ENCODE data around the gene ATXN2. TPM values are rescaled to one million over a fixed set of nuclear protein-coding genes. Genes with fewer than 3 reads are reported as not detected.

ATXN2 gene
- total and polyA plus RNA-seq, 2 of the 4 experiments (the other 2 are of a cell fraction) = 12.4 to 66.5 TPM

DNA sequence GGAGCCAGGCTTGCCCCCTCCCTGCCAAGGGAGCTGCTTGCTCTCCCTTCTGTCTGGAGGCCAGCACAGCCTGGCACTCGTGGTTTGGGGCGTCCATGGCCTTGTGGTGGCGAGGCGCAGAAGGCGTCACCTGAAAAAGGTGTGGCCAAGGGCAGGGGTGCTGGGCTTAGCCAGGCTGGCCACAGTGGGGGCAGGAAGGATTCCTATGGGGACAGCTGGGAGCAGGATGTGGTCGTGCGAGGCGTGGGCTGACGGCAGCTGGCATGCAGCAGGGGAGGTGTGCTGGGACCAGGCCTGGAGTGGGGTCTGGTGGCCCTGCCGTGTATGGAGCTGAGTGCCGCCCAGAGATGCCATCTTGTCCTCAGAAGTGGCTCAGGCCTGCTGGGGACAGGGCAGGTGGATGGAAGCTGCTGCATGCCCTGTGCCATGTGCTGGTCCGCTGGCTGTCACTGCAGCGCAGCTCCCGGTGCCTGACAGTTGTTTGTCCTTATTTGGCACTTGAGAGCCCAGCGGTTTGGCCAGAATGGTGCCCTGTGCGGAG lies 163.4 kb downstream of the ATXN2 start:
- Histone ChIP-seq H4K20me1 (ENCODE audit: insufficient read depth, low read length) (peaks cover 71% of the 10 kb centered on the region), H2BK20ac (ENCODE audit: low read depth, low read length) (no peak overlapping the region), H4K5ac (ENCODE audit: low read depth, low read length) (peak overlapping the region; percentile 12; the same call in 1 of the 2 replicates), H3K27me3 (ENCODE audit: control insufficient read depth, insufficient read depth, low read length) (no peaks in the 10 kb centered on the region), H2BK120ac (ENCODE audit: low read depth, low read length) (no peak overlapping the region), H3K4me1 (ENCODE audit: control insufficient read depth, insufficient read depth, low read length) (peaks cover 36% of the 10 kb centered on the region), H3K9me1 (ENCODE audit: insufficient read depth, low read length) (peaks cover 49% of the 10 kb centered on the region), H2BK5ac (ENCODE audit: low read depth, low read length, poor library complexity, severe bottlenecking) (peak overlapping the region; percentile 44), H2AK9ac (replicated peaks; ENCODE audit: low read depth, low read length, poor library complexity) (peak overlapping the region; percentile 60), H3K9ac (ENCODE audit: low read depth, low read length) (no peak overlapping the region), H3K27ac (ENCODE audit: insufficient read depth, low read length) (peak overlapping the region; percentile 36), H3K4me2 (ENCODE audit: low read depth, low read length) (no peak overlapping the region), H4K8ac (ENCODE audit: low read depth in 2 of 2, low read length in 2 of 2) (peak overlapping the region in 1 of 2 experiments; percentile 42; a peak in 1 of 4 replicates), H3K9me3 (ENCODE audit: control insufficient read depth, insufficient read depth, low read length) (no peaks in the 10 kb centered on the region), H2AFZ (replicated peaks; ENCODE audit: low read length, poor library complexity) (no peak overlapping the region), H3K4me3 (ENCODE audit: insufficient read depth, low read depth, low read length) (no peak overlapping the region), H2AK5ac (ENCODE audit: low read depth, low read length) (peak overlapping the region; percentile 97), H3K14ac (replicated peaks; ENCODE audit: low read depth, low read length) (peak overlapping the region; percentile 16), H4K91ac (ENCODE audit: insufficient read depth, low read depth, low read length) (no peak overlapping the region), H2BK15ac (ENCODE audit: low read depth, low read length) (no peak overlapping the region), H3K18ac (ENCODE audit: low read depth, low read length) (0 out of 2 replicates have a peak overlapping the region, but pooled peaks have one; percentile 8), H3K36me3 (ENCODE audit: control insufficient read depth, insufficient read depth, low read length) (peaks cover 2% of the 10 kb centered on the region), H3K4ac (ENCODE audit: low read depth, low read length) (0 out of 2 replicates have a peak overlapping the region, but pooled peaks have one; percentile 15), H3K23ac (ENCODE audit: low read depth, low read length) (no peak overlapping the region), H3K79me1 (ENCODE audit: low read depth in 1 of 2, low read length in 2 of 2) (peaks cover 11 to 86% of the 10 kb centered on the region in 2 experiments), H3K56ac (ENCODE audit: extremely low read depth, insufficient read depth, low read length) (no peak overlapping the region)
- ChIA-PET POLR2A (ENCODE audit: unreplicated experiment) (no interaction called here), CTCF (interaction anchor here (1.5 kb wide), 1 partner anchor 16 kb away, joined by 8 read pairs; no protein-coding TSS in a partner anchor)
- TF ChIP-seq SMC3 (IDR thresholded peaks at IDR 0.05; ENCODE audit: low read depth, low read length) = no peak
- no peak for TF ChIP-seq RFX5 (IDR thresholded peaks at IDR 0.05; ENCODE audit: low read depth, low read length)
- no peak for TF ChIP-seq MAZ (IDR thresholded peaks at IDR 0.05; ENCODE audit: borderline replicate concordance, low read depth, low read length)
- TF ChIP-seq, protein P1, sequence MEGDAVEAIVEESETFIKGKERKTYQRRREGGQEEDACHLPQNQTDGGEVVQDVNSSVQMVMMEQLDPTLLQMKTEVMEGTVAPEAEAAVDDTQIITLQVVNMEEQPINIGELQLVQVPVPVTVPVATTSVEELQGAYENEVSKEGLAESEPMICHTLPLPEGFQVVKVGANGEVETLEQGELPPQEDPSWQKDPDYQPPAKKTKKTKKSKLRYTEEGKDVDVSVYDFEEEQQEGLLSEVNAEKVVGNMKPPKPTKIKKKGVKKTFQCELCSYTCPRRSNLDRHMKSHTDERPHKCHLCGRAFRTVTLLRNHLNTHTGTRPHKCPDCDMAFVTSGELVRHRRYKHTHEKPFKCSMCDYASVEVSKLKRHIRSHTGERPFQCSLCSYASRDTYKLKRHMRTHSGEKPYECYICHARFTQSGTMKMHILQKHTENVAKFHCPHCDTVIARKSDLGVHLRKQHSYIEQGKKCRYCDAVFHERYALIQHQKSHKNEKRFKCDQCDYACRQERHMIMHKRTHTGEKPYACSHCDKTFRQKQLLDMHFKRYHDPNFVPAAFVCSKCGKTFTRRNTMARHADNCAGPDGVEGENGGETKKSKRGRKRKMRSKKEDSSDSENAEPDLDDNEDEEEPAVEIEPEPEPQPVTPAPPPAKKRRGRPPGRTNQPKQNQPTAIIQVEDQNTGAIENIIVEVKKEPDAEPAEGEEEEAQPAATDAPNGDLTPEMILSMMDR (conservative IDR thresholded peaks at IDR 0.05; ENCODE audit: low read depth, low read length) = no peak
- TF ChIP-seq BHLHE40 (IDR thresholded peaks at IDR 0.05; ENCODE audit: low read depth, low read length) = no peak
- no peak for TF ChIP-seq POLR2A (IDR thresholded peaks at IDR 0.05; ENCODE audit: low read depth, low read length)
- no peak for TF ChIP-seq CHD1 (IDR thresholded peaks at IDR 0.05; ENCODE audit: low read depth, low read length)
- TF ChIP-seq RAD21 (IDR thresholded peaks at IDR 0.05; ENCODE audit: low read length) = no peak
- TF ChIP-seq RCOR1 (IDR thresholded peaks at IDR 0.05; ENCODE audit: insufficient replicate concordance, low read length) = no peak
- TF ChIP-seq MAFK (IDR thresholded peaks at IDR 0.05; ENCODE audit: low read depth, low read length) = no peak
- TF ChIP-seq NFE2L2 (IDR thresholded peaks at IDR 0.05; ENCODE audit: low read depth, low read length) = no peak
- TF ChIP-seq, protein P2, sequence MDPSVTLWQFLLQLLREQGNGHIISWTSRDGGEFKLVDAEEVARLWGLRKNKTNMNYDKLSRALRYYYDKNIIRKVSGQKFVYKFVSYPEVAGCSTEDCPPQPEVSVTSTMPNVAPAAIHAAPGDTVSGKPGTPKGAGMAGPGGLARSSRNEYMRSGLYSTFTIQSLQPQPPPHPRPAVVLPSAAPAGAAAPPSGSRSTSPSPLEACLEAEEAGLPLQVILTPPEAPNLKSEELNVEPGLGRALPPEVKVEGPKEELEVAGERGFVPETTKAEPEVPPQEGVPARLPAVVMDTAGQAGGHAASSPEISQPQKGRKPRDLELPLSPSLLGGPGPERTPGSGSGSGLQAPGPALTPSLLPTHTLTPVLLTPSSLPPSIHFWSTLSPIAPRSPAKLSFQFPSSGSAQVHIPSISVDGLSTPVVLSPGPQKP (IDR thresholded peaks at IDR 0.05; ENCODE audit: borderline replicate concordance, low read depth, low read length) = no peak
- TF ChIP-seq CEBPB (IDR thresholded peaks at IDR 0.05; ENCODE audit: low read depth, low read length) = no peak
- TF ChIP-seq FOS (IDR thresholded peaks at IDR 0.05; ENCODE audit: low read depth, low read length) = no peak
- TF ChIP-seq, protein P3, sequence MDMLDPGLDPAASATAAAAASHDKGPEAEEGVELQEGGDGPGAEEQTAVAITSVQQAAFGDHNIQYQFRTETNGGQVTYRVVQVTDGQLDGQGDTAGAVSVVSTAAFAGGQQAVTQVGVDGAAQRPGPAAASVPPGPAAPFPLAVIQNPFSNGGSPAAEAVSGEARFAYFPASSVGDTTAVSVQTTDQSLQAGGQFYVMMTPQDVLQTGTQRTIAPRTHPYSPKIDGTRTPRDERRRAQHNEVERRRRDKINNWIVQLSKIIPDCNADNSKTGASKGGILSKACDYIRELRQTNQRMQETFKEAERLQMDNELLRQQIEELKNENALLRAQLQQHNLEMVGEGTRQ (IDR thresholded peaks at IDR 0.05; ENCODE audit: low read depth, low read length) = no peak
- dilution Hi-C loops (cut with HindIII; ENCODE audit: low sequenced_read_pairs, unreplicated experiment) = no loop called here
- ATAC-seq (ENCODE audit: low read depth) = no peak
- 100% methylated on average over 1 of the region's 16 CpGs; no CpG with 5 or more reads in 1 of the 2 experiments for WGBS, 2 experiments (ENCODE audit: extremely low coverage in 2 of 2, insufficient read length in 1 of 2)
- DNase-seq = no peak
- in situ Hi-C loops (cut with MboI; ENCODE audit: low sequenced_read_pairs) = no loop called here
- BruUV-seq (replicated peaks) = no TSS peak
- intact Hi-C loops (cut with micrococcal nuclease) = no loop called here
